HepG2 (cell line): ENCODE data around the gene POLR2J. TPM values are rescaled to one million over a fixed set of nuclear protein-coding genes. Genes with fewer than 3 reads are reported as not detected.

ENCODE experiments used
- ATAC-seq: fragments of 200-7000 bp; cut with Tn5 transposase; 3 replicates; pipeline ENCODE4 v1.9.1; 2020; ENCODE audit warnings: mild to moderate bottlenecking, moderate library complexity
- BruUV-seq: library from RNA; stranded (reverse); fragments of 400-500 nt; replicated peaks from 2 replicates; lab custom pipeline; 2021; lab: Mats Ljungman, UMichigan
- CTCF ChIA-PET: fragments of 300-600 bp; formaldehyde crosslinking; extraction: SDS; loops from one replicate; lab custom pipeline; 2021; ENCODE audit warnings: low total read pairs, inconsistent platforms, low intra/inter-chr PET ratio; lab: Yijun Ruan, JAX
- POLR2A ChIA-PET: fragments of 350-600 bp; sonication (Branson Sonifier 250); formaldehyde crosslinking; loops from one replicate; lab custom pipeline; 2020; ENCODE audit warnings: antibody characterized with exemption, inconsistent platforms; lab: Yijun Ruan, JAX
- DNase-seq: peaks from one replicate; pipeline ENCODE4 v3.0.0-alpha.2; 2015; ENCODE audit warnings: low spot score
- FAIRE-seq: peaks from 3 replicates; lab custom pipeline; 2011; peaks lifted over from hg19 to GRCh38; lab: Jason Lieb, UNC
- H2AFZ ChIP-seq: one replicate; pipeline ENCODE4 v1.6.1; 2011; ENCODE audit warnings: low read length, inconsistent platforms
- H3K27ac ChIP-seq: fragments of 300-600 bp; 3 replicates; pipeline ENCODE4 v1.8.0; 2011; ENCODE audit warnings: mixed run types, mild to moderate bottlenecking, mixed read lengths, low read length, inconsistent platforms; ENCODE audit not compliant: insufficient read depth; ENCODE audit errors: extremely low read length
- H3K27me3 ChIP-seq, 2 experiments: fragments of 200-600 bp in 1 of 2; 2 replicates in 1 of 2; 3 replicates in 1 of 2; pipeline versions ENCODE4 v1.6.0 to v1.8.0; 2011; ENCODE audit warnings: low read length in 2 of 2, mild to moderate bottlenecking in 2 of 2, moderate library complexity in 2 of 2, inconsistent platforms in 1 of 2; ENCODE audit not compliant: insufficient read depth in 2 of 2, control insufficient read depth in 1 of 2
- H3K36me3 ChIP-seq, 2 experiments: fragments of 200-600 bp in 1 of 2; replicated peaks in 1 of 2; 2 replicates in 1 of 2; 3 replicates in 1 of 2; pipeline versions ENCODE4 v1.5.1 to v1.8.0; 2011; ENCODE audit warnings: low read length in 2 of 2, inconsistent platforms in 1 of 2; ENCODE audit not compliant: insufficient read depth in 2 of 2, control insufficient read depth in 1 of 2
- H3K4me1 ChIP-seq: 2 replicates; pipeline ENCODE4 v1.5.1; 2012; ENCODE audit warnings: low read length, inconsistent platforms; ENCODE audit not compliant: insufficient read depth
- H3K4me2 ChIP-seq: 2 replicates; pipeline ENCODE4 v1.6.0; 2011; ENCODE audit warnings: low read depth, low read length, inconsistent platforms
- H3K4me3 ChIP-seq, 3 experiments: fragments of 200-600 bp in 1 of 3; sonication (generic), shearing (Covaris generic) in 1 of 3; replicated peaks in 1 of 3; 2 replicates each; pipeline ENCODE4 v1.5.1; 2011 to 2016; ENCODE audit warnings: low read length in 3 of 3, inconsistent platforms in 2 of 3, low read depth in 2 of 3, mild to moderate bottlenecking in 2 of 3, control low read depth in 1 of 3, mixed read lengths in 1 of 3; ENCODE audit not compliant: insufficient read depth in 1 of 3
- H3K79me2 ChIP-seq: one replicate; pipeline ENCODE4 v1.6.1; 2011; ENCODE audit warnings: low read length, inconsistent platforms; ENCODE audit not compliant: insufficient read depth
- H3K9ac ChIP-seq: 2 replicates; pipeline ENCODE4 v1.6.0; 2011; ENCODE audit warnings: mild to moderate bottlenecking, low read depth, low read length, inconsistent platforms; ENCODE audit not compliant: insufficient read depth
- H3K9me3 ChIP-seq: 2 replicates; pipeline ENCODE4 v1.5.1; 2012; ENCODE audit warnings: mild to moderate bottlenecking, low read length
- H4K20me1 ChIP-seq: 2 replicates; pipeline ENCODE4 v1.6.0; 2011; ENCODE audit warnings: inconsistent platforms, mild to moderate bottlenecking, low read length, moderate library complexity; ENCODE audit not compliant: insufficient read depth
- AGO2 ChIP-seq: fragments of 200-400 bp; formaldehyde crosslinking; optimal IDR thresholded peaks from 2 replicates; pipeline ENCODE3; 2017; ENCODE audit warnings: mild to moderate bottlenecking, low read depth, low read length, moderate library complexity
- IKZF1 ChIP-seq: fragments of 450-650 bp; IDR thresholded peaks from 2 replicates; pipeline ENCODE4 v1.7.1; 2016
- JUN ChIP-seq: sonication (generic); formaldehyde crosslinking; IDR thresholded peaks from 2 replicates; pipeline ENCODE4 v1.4.0; 2020; ENCODE audit warnings: mild to moderate bottlenecking, missing genetic modification reagents
- RARG ChIP-seq: sonication (generic); formaldehyde crosslinking; IDR thresholded peaks from 2 replicates; pipeline ENCODE4 v1.4.0; 2020; ENCODE audit warnings: low read depth, mild to moderate bottlenecking, missing genetic modification reagents
- RBFOX2 ChIP-seq: fragments of 200-400 bp; formaldehyde crosslinking; IDR thresholded peaks from 2 replicates; pipeline ENCODE4 v1.6.1; 2017; ENCODE audit warnings: low read depth, mild to moderate bottlenecking, low read length
- ZFP37 ChIP-seq: sonication (generic); formaldehyde crosslinking; IDR thresholded peaks from 2 replicates; pipeline ENCODE4 v1.4.0; 2020; ENCODE audit warnings: missing genetic modification reagents, borderline replicate concordance
- ZNF138 ChIP-seq: sonication (generic); formaldehyde crosslinking; IDR thresholded peaks from 2 replicates; pipeline ENCODE4 v1.5.0; 2020; ENCODE audit warnings: mild to moderate bottlenecking, low read depth, missing genetic modification reagents
- ZNF180 ChIP-seq: sonication (generic); formaldehyde crosslinking; IDR thresholded peaks from 2 replicates; pipeline ENCODE4 v1.4.0; 2020; ENCODE audit warnings: low read depth, missing genetic modification reagents, borderline replicate concordance
- WGBS: methylation state at CpG from one replicate; pipeline ENCODE4 v1.1.6; 2017; ENCODE audit warnings: low lambda C conversion rate; 5-methylcytosine and 5-hydroxymethylcytosine counted together
- in situ Hi-C: cut with HindIII; loops from 2 replicates; pipeline ENCODE4 v1.10.0; 2017; ENCODE audit warnings: low pct_unique_long_range_greater_than_20kb; ENCODE audit not compliant: extremely low pct_ligation_motif_present
- intact Hi-C: fragments of 100-400 bp; cut with micrococcal nuclease; formaldehyde crosslinking; loops from one replicate; pipeline ENCODE4 v1.10.0; 2022; ENCODE audit not compliant: unreplicated experiment
- polyA plus RNA-seq, 8 experiments: library from polyadenylated mRNA; depleted of rRNA in 3 of 8; stranded (reverse) in 7 of 8; unstranded in 1 of 8; fragments of >200 nt; fragmentation: Illumina TruSeq in 4 of 8; extraction: Trizol in 4 of 8; gene quantifications; 2 replicates each; pipeline versions ENCODE4 v1.2.1 to v1.2.3, GENCODE V29; 2011 to 2016; ENCODE audit warnings: low read depth in 4 of 8, missing spikeins in 1 of 8, mixed read lengths in 1 of 8; ENCODE audit not compliant: insufficient read depth in 1 of 8
- total RNA-seq, 5 experiments: library from RNA; depleted of rRNA; stranded (reverse); fragments of >200 nt; fragmentation: Illumina TruSeq; extraction: Trizol; gene quantifications; 2 replicates each; pipeline ENCODE4 v1.2.3, GENCODE V29; 2016; ENCODE audit warnings: low read depth in 1 of 5

POLR2J gene
- total and polyA plus RNA-seq, 2 of the 13 experiments (the other 11 are each of a cell fraction or from before 2014, with no cell fraction given) = 41.2 to 71.4 TPM

GRCh38 chr7:102459221-102459844, 19.4 kb downstream of the POLR2J start:
- no peak overlapping the region for H3K9ac ChIP-seq
- intact Hi-C loops (no loop called here), in situ Hi-C loops (no loop called here)
- peaks cover 0 to 2% of the 10 kb centered on the region in 2 experiments; a peak in 2 of 5 replicates for H3K27me3 ChIP-seq
- DNase-seq (no peak), FAIRE-seq (no peak), ATAC-seq (no peak)
- H3K9me3 ChIP-seq = no peaks in the 10 kb centered on the region
- CTCF ChIA-PET = no interaction called here
- no peak overlapping the region for H3K27ac ChIP-seq
- no peak overlapping the region for H3K4me3 ChIP-seq
- POLR2A ChIA-PET = no interaction called here
- WGBS = 99% methylated on average over 17 of the region's 24 CpGs
- TF ChIP-seq AGO2 = peak; percentile 22
- no peak for TF ChIP-seq RARG
- no peaks in the 10 kb centered on the region for H4K20me1 ChIP-seq
- H3K36me3 ChIP-seq = peaks cover 9 to 12% of the 10 kb centered on the region in 2 experiments; a peak in 3 of 5 replicates
- no peak overlapping the region for H3K4me2 ChIP-seq
- peaks cover 11% of the 10 kb centered on the region for H3K79me2 ChIP-seq
- BruUV-seq = no TSS peak
- no peak overlapping the region for H2AFZ ChIP-seq
- peaks cover 16% of the 10 kb centered on the region for H3K4me1 ChIP-seq

- CTCF ChIA-PET = no interaction called here
Observed at GRCh38 chr7:102457352-102457924, 21.3 kb downstream of the POLR2J start.

More at GRCh38 chr7:102457352-102457924, 21.3 kb downstream of the POLR2J start:
- Histone ChIP-seq H3K4me2 (no peak overlapping the region), H3K4me1 (0 out of 2 replicates have a peak, but pooled peaks cover 1% of the 10 kb centered on the region), H3K36me3 (peaks cover 9 to 12% of the 10 kb centered on the region in 2 experiments; a peak in 3 of 5 replicates), H3K9me3 (no peaks in the 10 kb centered on the region), H3K4me3 (no peak overlapping the region), H3K27ac (no peak overlapping the region), H3K9ac (no peak overlapping the region), H3K27me3 (no peaks in the 10 kb centered on the region), H4K20me1 (no peaks in the 10 kb centered on the region), H2AFZ (no peak overlapping the region), H3K79me2 (peaks cover 1% of the 10 kb centered on the region)
- POLR2A ChIA-PET = no interaction called here
- FAIRE-seq (no peak), DNase-seq (no peak), ATAC-seq (no peak)
- in situ Hi-C loops (no loop called here), intact Hi-C loops (no loop called here)
- WGBS = 94% methylated on average over 17 of the region's 40 CpGs
- no peak for TF ChIP-seq JUN (CRISPR knock-in tag)
- TF ChIP-seq IKZF1 = no peak
- no peak for TF ChIP-seq ZNF138
- peak; percentile 34; the same call in 1 of the 2 replicates for TF ChIP-seq RBFOX2
- TF ChIP-seq ZNF180 (CRISPR knock-in tag) = no peak
- peak; percentile 22 for TF ChIP-seq AGO2
- no peak for TF ChIP-seq ZFP37 (CRISPR knock-in tag)
- BruUV-seq = no TSS peak
